ENCODE data around the gene BRK1. TPM values are rescaled to one million over a fixed set of nuclear protein-coding genes. Genes with fewer than 3 reads are reported as not detected.

The BRK1 gene
- polyA plus RNA-seq, 2 of the 4 experiments (the other 2 are of a cell fraction) = 189 to 191 TPM

DNA sequence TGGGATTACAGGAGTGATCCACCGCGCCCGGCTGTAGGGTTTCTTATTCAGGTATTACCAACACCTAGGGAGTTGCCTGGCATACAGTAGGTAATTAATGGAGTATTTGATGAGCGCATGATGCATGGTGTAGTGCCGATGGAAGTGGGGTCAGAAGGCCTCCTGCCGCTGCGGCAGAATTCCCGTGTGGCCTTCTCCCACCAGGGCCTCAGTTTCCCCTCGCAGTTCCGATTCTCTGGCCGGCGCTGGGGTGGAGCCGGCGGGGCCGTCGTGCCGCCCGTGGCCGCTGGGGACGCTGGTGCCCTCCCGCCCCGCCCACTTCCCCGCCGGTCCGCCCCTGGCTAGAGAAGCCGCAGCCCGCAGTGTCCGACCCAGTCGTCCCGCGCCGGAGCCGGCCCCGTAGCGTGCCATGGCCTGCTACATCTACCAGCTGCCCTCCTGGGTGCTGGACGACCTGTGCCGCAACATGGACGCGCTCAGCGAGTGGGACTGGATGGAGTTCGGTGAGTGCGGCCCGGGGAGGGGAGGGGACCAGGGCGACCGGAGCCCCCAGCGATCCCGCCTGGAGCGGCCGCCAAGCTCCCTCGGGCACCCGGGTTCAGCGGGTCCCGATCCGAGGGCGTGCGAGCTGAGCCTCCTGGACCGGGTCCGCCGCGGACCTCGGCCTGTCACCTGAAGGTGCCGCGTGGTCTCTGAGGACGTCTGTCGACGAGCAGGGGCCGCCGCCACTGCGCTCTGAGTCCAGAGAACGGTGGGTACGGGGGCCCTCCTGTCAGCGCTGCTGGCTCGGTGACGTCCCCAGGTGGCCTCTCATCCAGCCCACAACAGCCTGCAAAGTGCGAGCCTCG is 49.3 kb downstream of the BRK1 start, which contains the start of gene IRAK2 (continued):
- TF ChIP-seq, protein P1, sequence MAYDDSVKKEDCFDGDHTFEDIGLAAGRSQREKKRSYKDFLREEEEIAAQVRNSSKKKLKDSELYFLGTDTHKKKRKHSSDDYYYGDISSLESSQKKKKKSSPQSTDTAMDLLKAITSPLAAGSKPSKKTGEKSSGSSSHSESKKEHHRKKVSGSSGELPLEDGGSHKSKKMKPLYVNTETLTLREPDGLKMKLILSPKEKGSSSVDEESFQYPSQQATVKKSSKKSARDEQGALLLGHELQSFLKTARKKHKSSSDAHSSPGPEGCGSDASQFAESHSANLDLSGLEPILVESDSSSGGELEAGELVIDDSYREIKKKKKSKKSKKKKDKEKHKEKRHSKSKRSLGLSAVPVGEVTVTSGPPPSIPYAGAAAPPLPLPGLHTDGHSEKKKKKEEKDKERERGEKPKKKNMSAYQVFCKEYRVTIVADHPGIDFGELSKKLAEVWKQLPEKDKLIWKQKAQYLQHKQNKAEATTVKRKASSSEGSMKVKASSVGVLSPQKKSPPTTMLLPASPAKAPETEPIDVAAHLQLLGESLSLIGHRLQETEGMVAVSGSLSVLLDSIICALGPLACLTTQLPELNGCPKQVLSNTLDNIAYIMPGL (CRISPR knock-in tag; IDR thresholded peaks at IDR 0.05; ENCODE audit: borderline replicate concordance) = no peak
- TF ChIP-seq CBX2 (IDR thresholded peaks at IDR 0.05; ENCODE audit: borderline replicate concordance, low read depth) = no peak
- no peak for TF ChIP-seq HOXA7 (CRISPR knock-in tag; IDR thresholded peaks at IDR 0.05)
- TF ChIP-seq HOXB13 (CRISPR knock-in tag; IDR thresholded peaks at IDR 0.05; ENCODE audit: low read depth) = no peak
- peak; percentile 91 for TF ChIP-seq POLR2A (IDR thresholded peaks at IDR 0.05; ENCODE audit: low read length)
- no peak for TF ChIP-seq CBX8 (IDR thresholded peaks at IDR 0.05)
- TF ChIP-seq, protein P2, sequence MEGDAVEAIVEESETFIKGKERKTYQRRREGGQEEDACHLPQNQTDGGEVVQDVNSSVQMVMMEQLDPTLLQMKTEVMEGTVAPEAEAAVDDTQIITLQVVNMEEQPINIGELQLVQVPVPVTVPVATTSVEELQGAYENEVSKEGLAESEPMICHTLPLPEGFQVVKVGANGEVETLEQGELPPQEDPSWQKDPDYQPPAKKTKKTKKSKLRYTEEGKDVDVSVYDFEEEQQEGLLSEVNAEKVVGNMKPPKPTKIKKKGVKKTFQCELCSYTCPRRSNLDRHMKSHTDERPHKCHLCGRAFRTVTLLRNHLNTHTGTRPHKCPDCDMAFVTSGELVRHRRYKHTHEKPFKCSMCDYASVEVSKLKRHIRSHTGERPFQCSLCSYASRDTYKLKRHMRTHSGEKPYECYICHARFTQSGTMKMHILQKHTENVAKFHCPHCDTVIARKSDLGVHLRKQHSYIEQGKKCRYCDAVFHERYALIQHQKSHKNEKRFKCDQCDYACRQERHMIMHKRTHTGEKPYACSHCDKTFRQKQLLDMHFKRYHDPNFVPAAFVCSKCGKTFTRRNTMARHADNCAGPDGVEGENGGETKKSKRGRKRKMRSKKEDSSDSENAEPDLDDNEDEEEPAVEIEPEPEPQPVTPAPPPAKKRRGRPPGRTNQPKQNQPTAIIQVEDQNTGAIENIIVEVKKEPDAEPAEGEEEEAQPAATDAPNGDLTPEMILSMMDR (IDR thresholded peaks at IDR 0.05) = peak; percentile 68
- TF ChIP-seq CHD2 (IDR thresholded peaks at IDR 0.05; ENCODE audit: low read length, partially characterized antibody) = no peak
- no peak for TF ChIP-seq EP300 (IDR thresholded peaks at IDR 0.05)
- TF ChIP-seq, protein P3, sequence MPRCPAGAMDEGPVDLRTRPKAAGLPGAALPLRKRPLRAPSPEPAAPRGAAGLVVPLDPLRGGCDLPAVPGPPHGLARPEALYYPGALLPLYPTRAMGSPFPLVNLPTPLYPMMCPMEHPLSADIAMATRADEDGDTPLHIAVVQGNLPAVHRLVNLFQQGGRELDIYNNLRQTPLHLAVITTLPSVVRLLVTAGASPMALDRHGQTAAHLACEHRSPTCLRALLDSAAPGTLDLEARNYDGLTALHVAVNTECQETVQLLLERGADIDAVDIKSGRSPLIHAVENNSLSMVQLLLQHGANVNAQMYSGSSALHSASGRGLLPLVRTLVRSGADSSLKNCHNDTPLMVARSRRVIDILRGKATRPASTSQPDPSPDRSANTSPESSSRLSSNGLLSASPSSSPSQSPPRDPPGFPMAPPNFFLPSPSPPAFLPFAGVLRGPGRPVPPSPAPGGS (IDR thresholded peaks at IDR 0.05) = no peak
- TF ChIP-seq, protein P4, sequence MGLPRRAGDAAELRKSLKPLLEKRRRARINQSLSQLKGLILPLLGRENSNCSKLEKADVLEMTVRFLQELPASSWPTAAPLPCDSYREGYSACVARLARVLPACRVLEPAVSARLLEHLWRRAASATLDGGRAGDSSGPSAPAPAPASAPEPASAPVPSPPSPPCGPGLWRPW (IDR thresholded peaks at IDR 0.05) = no peak
- TF ChIP-seq FOXS1 (CRISPR knock-in tag; IDR thresholded peaks at IDR 0.05) = no peak
- TF ChIP-seq MYC (IDR thresholded peaks at IDR 0.05; ENCODE audit: borderline replicate concordance, low read length) = no peak
- no peak for TF ChIP-seq RFX5 (IDR thresholded peaks at IDR 0.05)
- no peak for TF ChIP-seq CHD4 (IDR thresholded peaks at IDR 0.05; ENCODE audit: borderline replicate concordance)

DNA sequence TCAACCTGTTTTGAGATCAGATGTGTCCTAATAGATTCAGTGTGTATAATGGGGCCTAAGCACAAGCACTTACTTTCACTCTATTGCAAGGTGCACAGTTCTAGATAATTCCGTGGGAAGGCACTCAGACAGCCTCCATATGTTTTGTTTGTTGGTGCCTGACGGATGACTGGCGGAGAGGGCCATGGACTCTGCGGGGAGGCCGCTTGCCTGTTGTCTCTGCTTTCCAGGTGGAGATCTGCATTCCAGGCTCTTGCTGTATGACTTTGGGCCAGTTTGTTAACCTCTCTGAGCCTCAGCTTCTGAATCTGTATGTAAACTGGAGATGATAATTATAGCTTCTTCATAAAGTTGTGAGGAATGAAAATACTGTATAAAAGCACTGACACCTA is 50.7 kb downstream of the BRK1 start:
- Histone ChIP-seq H3K27ac (peak overlapping the region; percentile 78 to 89), H3K4me2 (peak overlapping the region; percentile 87), H3K9me3 (no peaks in the 10 kb centered on the region), H3K4me3 (peak overlapping the region; percentile 73), H3K4me1 (peaks cover 28% of the 10 kb centered on the region)
- DNase-seq (ENCODE audit: low read depth in 1 of 2, low spot score in 1 of 2) (no peak), FAIRE-seq (no peak), ATAC-seq (no peak)
- WGBS (ENCODE audit: missing lambda C conversion rate) = 78% methylated on average over 5 of the region's 5 CpGs
- CTCF ChIA-PET = interaction anchor here (0.7 to 4.1 kb wide), 11 partner anchors 8 to 1197 kb away, joined by 3 to 33 read pairs (median 4); no protein-coding TSS in a partner anchor
- TF ChIP-seq CHD2 (IDR thresholded peaks at IDR 0.05; ENCODE audit: low read length, partially characterized antibody) (no peak), ZFP36 (IDR thresholded peaks at IDR 0.05; ENCODE audit: borderline replicate concordance, partially characterized antibody) (no peak), HOXB13 (CRISPR knock-in tag; IDR thresholded peaks at IDR 0.05; ENCODE audit: low read depth) (no peak), RCOR1 (IDR thresholded peaks at IDR 0.05; ENCODE audit: low read depth, low read length) (no peak)
- POLR2A ChIA-PET = interaction anchor here (0.6 to 2.1 kb wide), 9 partner anchors 26 to 317 kb away, joined by 4 to 18 read pairs (median 6); partner anchors contain the start of gene TATDN2

DNA sequence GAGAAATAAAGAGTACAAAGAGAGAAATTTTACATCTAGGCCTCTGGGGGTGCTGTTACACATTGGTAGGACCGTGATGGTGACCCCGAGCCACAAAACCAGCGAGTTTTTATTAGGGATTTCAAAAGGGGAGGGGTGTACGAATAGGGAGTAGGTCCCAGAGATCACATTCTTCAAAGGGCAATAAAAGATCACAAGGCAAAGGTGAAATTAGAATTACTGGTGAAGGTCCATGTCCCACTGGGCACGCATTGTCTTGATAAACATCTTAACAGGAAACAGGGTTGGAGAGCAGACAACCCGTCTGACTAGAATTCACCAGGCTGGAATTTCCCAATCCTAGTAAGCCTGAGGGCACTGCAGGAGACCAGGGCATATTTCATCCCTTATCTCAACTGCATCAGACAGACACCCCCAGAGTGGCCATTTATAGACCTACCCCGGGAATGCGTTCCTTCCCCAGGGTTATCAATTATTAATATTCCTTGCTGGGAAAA is 53.6 kb downstream of the BRK1 start:
- Histone ChIP-seq H3K4me2 (peak overlapping the region; percentile 73), H3K4me1 (peaks cover 45% of the 10 kb centered on the region), H3K4me3 (peak overlapping the region; percentile 29; the same call in 1 of the 3 replicates), H3K9me3 (no peaks in the 10 kb centered on the region), H3K27ac (peak overlapping the region; percentile 77 to 82)
- peak in 1 of 2 experiments; percentile 75 for DNase-seq (ENCODE audit: low read depth in 1 of 2, low spot score in 1 of 2)
- WGBS (ENCODE audit: missing lambda C conversion rate) = 5% methylated on average over 8 of the region's 8 CpGs
- CTCF ChIA-PET = interaction anchor here (0.6 to 4.1 kb wide), 6 partner anchors 17 to 113 kb away, joined by 3 to 20 read pairs (median 8); no protein-coding TSS in a partner anchor
- POLR2A ChIA-PET = no interaction called here
- ATAC-seq = peak in 1 of 2 experiments; percentile 26; a peak in 3 of 6 replicates
- no peak for FAIRE-seq
- TF ChIP-seq EHF (CRISPR knock-in tag; IDR thresholded peaks at IDR 0.05) = no peak
- TF ChIP-seq RFX5 (IDR thresholded peaks at IDR 0.05) = no peak
- peak; percentile 38; the same call in 1 of the 2 replicates for TF ChIP-seq JUNB (IDR thresholded peaks at IDR 0.05)
- TF ChIP-seq ZSCAN20 (CRISPR knock-in tag; IDR thresholded peaks at IDR 0.05) = no peak
- TF ChIP-seq CHD2 (IDR thresholded peaks at IDR 0.05; ENCODE audit: low read length, partially characterized antibody) = no peak
- no peak for TF ChIP-seq BHLHE40 (IDR thresholded peaks at IDR 0.05; ENCODE audit: low read depth, low read length)
- TF ChIP-seq SREBF2 (IDR thresholded peaks at IDR 0.05) = no peak
- TF ChIP-seq KDM1A (IDR thresholded peaks at IDR 0.05; ENCODE audit: low read depth) = no peak
- no peak for TF ChIP-seq RARB (CRISPR knock-in tag; IDR thresholded peaks at IDR 0.05)
- no peak for TF ChIP-seq NR3C1 (IDR thresholded peaks at IDR 0.05)
- TF ChIP-seq NFE2L2 (conservative IDR thresholded peaks at IDR 0.05; ENCODE audit: low read length) = no peak
- TF ChIP-seq, protein P5, sequence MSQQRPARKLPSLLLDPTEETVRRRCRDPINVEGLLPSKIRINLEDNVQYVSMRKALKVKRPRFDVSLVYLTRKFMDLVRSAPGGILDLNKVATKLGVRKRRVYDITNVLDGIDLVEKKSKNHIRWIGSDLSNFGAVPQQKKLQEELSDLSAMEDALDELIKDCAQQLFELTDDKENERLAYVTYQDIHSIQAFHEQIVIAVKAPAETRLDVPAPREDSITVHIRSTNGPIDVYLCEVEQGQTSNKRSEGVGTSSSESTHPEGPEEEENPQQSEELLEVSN (IDR thresholded peaks at IDR 0.05; ENCODE audit: borderline replicate concordance, low read depth) = no peak
- TF ChIP-seq POLR2A (IDR thresholded peaks at IDR 0.05; ENCODE audit: low read length) = no peak
- no peak for TF ChIP-seq POLR2AphosphoS2 (conservative IDR thresholded peaks at IDR 0.05; ENCODE audit: low read length)
- peak in 1 of 2 experiments; percentile 49; a peak in 2 of 5 replicates for TF ChIP-seq JUN (IDR thresholded peaks at IDR 0.05)
- TF ChIP-seq ZFP36 (IDR thresholded peaks at IDR 0.05; ENCODE audit: borderline replicate concordance, partially characterized antibody) = no peak

Measured in A549 (cell line).